ENCODE data around the gene POLR2I. TPM values are rescaled to one million over a fixed set of nuclear protein-coding genes. Genes with fewer than 3 reads are reported as not detected.
A peak's percentile ranks its signal among the peaks of the same experiment; 100 is the strongest.

The POLR2I gene
- total RNA-seq, 1 experiment from 2014 or later: 146 TPM

DNA sequence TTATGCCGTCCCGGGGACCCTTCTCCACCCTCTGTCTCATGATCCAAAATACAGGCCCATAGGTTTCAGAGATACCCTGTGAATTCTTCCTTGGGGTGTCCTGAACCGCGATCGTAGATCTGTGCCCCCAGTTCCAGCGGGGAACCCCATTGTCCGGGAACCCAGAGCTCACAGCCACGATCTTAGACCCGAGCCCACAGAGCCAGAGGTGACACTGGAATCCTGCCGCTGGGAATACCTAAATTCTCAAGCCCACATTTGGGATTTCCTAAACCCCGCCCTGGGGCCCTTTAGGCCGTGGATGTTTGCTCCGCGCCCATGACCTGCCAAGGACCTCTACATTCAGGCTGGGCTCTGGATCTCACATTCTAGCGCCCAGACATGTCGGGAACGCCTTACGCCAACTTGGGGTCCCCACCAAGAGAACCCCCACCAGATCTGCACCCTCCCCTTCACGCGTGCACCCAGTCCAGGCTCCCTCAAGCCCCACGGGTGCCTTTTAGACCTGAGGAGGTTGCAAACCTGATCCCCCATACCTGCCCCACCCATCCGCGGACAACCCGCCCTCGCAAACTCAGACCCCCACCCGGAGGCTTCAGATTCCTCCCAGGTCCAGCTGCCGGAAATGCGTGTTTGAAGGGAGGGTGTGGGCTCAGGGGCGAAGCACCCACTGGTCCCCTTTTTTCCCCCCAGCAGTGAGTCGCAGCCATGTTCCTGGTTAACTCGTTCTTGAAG is 25.8 kb upstream of the POLR2I start:
- TF ChIP-seq, protein P1, sequence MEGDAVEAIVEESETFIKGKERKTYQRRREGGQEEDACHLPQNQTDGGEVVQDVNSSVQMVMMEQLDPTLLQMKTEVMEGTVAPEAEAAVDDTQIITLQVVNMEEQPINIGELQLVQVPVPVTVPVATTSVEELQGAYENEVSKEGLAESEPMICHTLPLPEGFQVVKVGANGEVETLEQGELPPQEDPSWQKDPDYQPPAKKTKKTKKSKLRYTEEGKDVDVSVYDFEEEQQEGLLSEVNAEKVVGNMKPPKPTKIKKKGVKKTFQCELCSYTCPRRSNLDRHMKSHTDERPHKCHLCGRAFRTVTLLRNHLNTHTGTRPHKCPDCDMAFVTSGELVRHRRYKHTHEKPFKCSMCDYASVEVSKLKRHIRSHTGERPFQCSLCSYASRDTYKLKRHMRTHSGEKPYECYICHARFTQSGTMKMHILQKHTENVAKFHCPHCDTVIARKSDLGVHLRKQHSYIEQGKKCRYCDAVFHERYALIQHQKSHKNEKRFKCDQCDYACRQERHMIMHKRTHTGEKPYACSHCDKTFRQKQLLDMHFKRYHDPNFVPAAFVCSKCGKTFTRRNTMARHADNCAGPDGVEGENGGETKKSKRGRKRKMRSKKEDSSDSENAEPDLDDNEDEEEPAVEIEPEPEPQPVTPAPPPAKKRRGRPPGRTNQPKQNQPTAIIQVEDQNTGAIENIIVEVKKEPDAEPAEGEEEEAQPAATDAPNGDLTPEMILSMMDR (conservative IDR thresholded peaks at IDR 0.05): no peak
- H3K27ac Mint-ChIP-seq: peak overlapping the region; percentile 96 to 99 (median 98)
- no peak overlapping the region for H2AK5ac ChIP-seq (ENCODE audit: insufficient read length, low read length)
- H2BK12ac ChIP-seq (ENCODE audit: insufficient read length, low read depth, low read length): no peak overlapping the region
- H3K23me2 ChIP-seq (ENCODE audit: insufficient read length, low read depth, low read length, poor library complexity, severe bottlenecking): peaks cover 4% of the 10 kb centered on the region
- H3K4me1 Mint-ChIP-seq: peaks cover 15 to 21% of the 10 kb centered on the region in 2 experiments
- H2AFZ ChIP-seq (ENCODE audit: low read length): no peak overlapping the region
- no peaks in the 10 kb centered on the region; a peak in 2 of 5 replicates for H3K9me3 Mint-ChIP-seq
- H3K14ac ChIP-seq (ENCODE audit: insufficient read depth, low read length): peak overlapping the region; percentile 83
- H3K4ac ChIP-seq (ENCODE audit: low read depth, low read length): no peak overlapping the region
- no peaks in the 10 kb centered on the region for H3K79me1 ChIP-seq (ENCODE audit: insufficient read depth, low read depth, low read length, poor library complexity, severe bottlenecking)
- peak; percentile 83 for DNase-seq
- H3K27me3 Mint-ChIP-seq (ENCODE audit: low read depth): peaks cover under 1% of the 10 kb centered on the region; the same call in 1 of the 2 replicates
- H4K8ac ChIP-seq (replicated peaks; ENCODE audit: insufficient read length, low read depth, low read length): no peak overlapping the region
- H3K79me2 ChIP-seq (ENCODE audit: insufficient read depth, low read length): no peaks in the 10 kb centered on the region
- no peak overlapping the region for H3K27ac ChIP-seq (ENCODE audit: insufficient read length, low read depth, low read length)
- WGBS (ENCODE audit: extremely low coverage, insufficient read length, low lambda C conversion rate): no CpG with 5 or more reads among the region's 31 CpGs
- H2BK5ac ChIP-seq (ENCODE audit: insufficient read length, low read length): no peak overlapping the region
- H2BK120ac ChIP-seq (ENCODE audit: low read depth, low read length, poor library complexity, severe bottlenecking): no peak overlapping the region
- no peaks in the 10 kb centered on the region for H3K9me3 ChIP-seq (ENCODE audit: control insufficient read depth, low read depth, low read length)
- H3T11ph ChIP-seq (ENCODE audit: low read length): no peak overlapping the region
- no peaks in the 10 kb centered on the region for H3K4me1 ChIP-seq (ENCODE audit: insufficient read depth, low read length)
- peak overlapping the region; percentile 87 for H3K9ac ChIP-seq (ENCODE audit: extremely low read depth, insufficient read length, low read length)
- H3K4me3 Mint-ChIP-seq: peak overlapping the region; percentile 96 to 99
- H2BK20ac ChIP-seq (ENCODE audit: low read depth, low read length, poor library complexity, severe bottlenecking): no peak overlapping the region
- peaks cover 20 to 35% (median 34%) of the 10 kb centered on the region in 3 experiments; a peak in 6 of 7 replicates for H3K36me3 Mint-ChIP-seq (ENCODE audit: insufficient read depth in 1 of 3, low read depth in 3 of 3)
- peak overlapping the region; percentile 73 for H3K18ac ChIP-seq (ENCODE audit: insufficient read length, low read depth, low read length)
- no peak overlapping the region for H3K56ac ChIP-seq (ENCODE audit: insufficient read length, low read depth, low read length)
- no peak overlapping the region for H4K5ac ChIP-seq (ENCODE audit: insufficient read length, low read depth, low read length)
- no peaks in the 10 kb centered on the region for H3K27me3 ChIP-seq (ENCODE audit: insufficient read depth, low read length)
- peak overlapping the region; percentile 81 for H3K4me2 ChIP-seq (ENCODE audit: insufficient read depth, insufficient read length, low read length)
- no peak overlapping the region for H4K91ac ChIP-seq (ENCODE audit: insufficient read length, low read depth, low read length)
- no peaks in the 10 kb centered on the region for H4K20me1 ChIP-seq (ENCODE audit: control insufficient read depth, insufficient read depth, insufficient read length)
- no peak overlapping the region for H2BK15ac ChIP-seq (ENCODE audit: low read depth, low read length)
- no peak overlapping the region for H3K23ac ChIP-seq (ENCODE audit: insufficient read length, low read depth, low read length)

All from H9 (cell line).